ENCODE data around the gene IL23R.

Gene IL23R

GRCh38 chr1:67226688-67227087 lies 60.4 kb downstream of the IL23R start:
- Histone ChIP-seq H3K9ac (ENCODE audit: insufficient read length) (no peak overlapping the region), H3K27ac (no peak overlapping the region), H3K36me3 (ENCODE audit: insufficient read depth, low read length) (no peaks in the 10 kb centered on the region), H3K9me3 (ENCODE audit: low read depth, low read length) (no peaks in the 10 kb centered on the region), H3K4me3 (no peak overlapping the region)
- no peak for TF ChIP-seq FOXP2 (optimal IDR thresholded peaks at IDR 0.05; ENCODE audit: control extremely low read depth, extremely low read length, insufficient read depth)
- no peak for TF ChIP-seq POLR2AphosphoS5 (IDR thresholded peaks at IDR 0.05; ENCODE audit: borderline replicate concordance, low read depth, low read length)
- no peak for TF ChIP-seq EZH2 (IDR thresholded peaks at IDR 0.05)
- no peak for DNase-seq (ENCODE audit: low read depth, low spot score)

- no peak overlapping the region for H3K9ac ChIP-seq (ENCODE audit: insufficient read length)
- no peaks in the 10 kb centered on the region for H3K9me3 ChIP-seq (ENCODE audit: low read depth, low read length)
- H3K27ac ChIP-seq = no peak overlapping the region
- no peaks in the 10 kb centered on the region for H3K36me3 ChIP-seq (ENCODE audit: insufficient read depth, low read length)
- DNase-seq (ENCODE audit: low read depth, low spot score) = no peak
- no peak for TF ChIP-seq FOXP2 (optimal IDR thresholded peaks at IDR 0.05; ENCODE audit: control extremely low read depth, extremely low read length, insufficient read depth)
- TF ChIP-seq POLR2AphosphoS5 (IDR thresholded peaks at IDR 0.05; ENCODE audit: borderline replicate concordance, low read depth, low read length) = no peak
- no peak for TF ChIP-seq EZH2 (IDR thresholded peaks at IDR 0.05)
- no peak overlapping the region for H3K4me3 ChIP-seq
Observed at GRCh38 chr1:67227196-67227595, 60.9 kb downstream of the IL23R start.

DNA sequence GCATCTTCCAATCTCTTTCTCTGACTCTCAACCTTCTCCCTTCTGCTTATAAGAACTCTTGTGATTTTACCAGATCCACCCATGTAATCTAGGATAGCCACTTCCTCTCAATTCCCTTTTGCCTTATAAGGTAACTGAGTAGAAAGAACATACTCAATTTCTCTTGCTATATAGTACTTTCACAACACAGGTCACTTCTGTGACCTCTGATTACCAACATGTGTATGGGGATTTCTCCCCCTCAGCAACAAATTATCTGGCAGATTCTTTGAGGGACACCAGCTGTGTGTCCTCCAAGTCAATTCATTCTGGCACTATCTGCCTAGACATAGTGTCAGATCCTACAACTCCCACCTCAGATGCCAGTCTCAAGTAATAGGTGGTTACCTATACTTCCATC lies 62.5 kb downstream of the IL23R start:
- TF ChIP-seq POLR2AphosphoS5 (IDR thresholded peaks at IDR 0.05; ENCODE audit: borderline replicate concordance, low read depth, low read length) (no peak), EZH2 (IDR thresholded peaks at IDR 0.05) (no peak), FOXP2 (optimal IDR thresholded peaks at IDR 0.05; ENCODE audit: control extremely low read depth, extremely low read length, insufficient read depth) (no peak)
- no peak for DNase-seq (ENCODE audit: low read depth, low spot score)
- Histone ChIP-seq H3K4me3 (no peak overlapping the region), H3K27ac (no peak overlapping the region), H3K9me3 (ENCODE audit: low read depth, low read length) (no peaks in the 10 kb centered on the region), H3K9ac (ENCODE audit: insufficient read length) (no peak overlapping the region), H3K36me3 (ENCODE audit: insufficient read depth, low read length) (no peaks in the 10 kb centered on the region)

DNA sequence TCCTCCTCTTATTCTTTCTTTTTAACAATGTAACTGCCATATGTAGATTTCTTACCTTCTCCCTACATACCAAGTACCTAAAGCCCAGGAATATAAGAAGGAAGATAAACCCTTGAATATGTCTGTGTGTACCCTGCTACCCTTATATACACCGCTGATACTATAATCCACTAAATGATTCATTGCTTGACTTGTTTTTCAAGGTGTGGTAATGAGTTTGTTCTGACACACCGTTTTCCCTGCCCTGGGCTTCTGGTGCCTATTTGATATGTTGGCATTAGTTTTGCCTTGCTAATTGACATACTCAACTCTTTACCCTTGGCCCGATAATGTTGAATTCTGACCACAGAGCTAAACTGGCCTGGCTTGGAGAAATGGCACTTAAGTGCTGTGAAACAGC lies 64.3 kb downstream of the IL23R start:
- Histone ChIP-seq H3K36me3 (ENCODE audit: insufficient read depth, low read length) (no peaks in the 10 kb centered on the region), H3K9ac (ENCODE audit: insufficient read length) (no peak overlapping the region), H3K27ac (no peak overlapping the region), H3K4me3 (no peak overlapping the region), H3K9me3 (ENCODE audit: low read depth, low read length) (no peaks in the 10 kb centered on the region)
- TF ChIP-seq EZH2 (IDR thresholded peaks at IDR 0.05) (no peak), POLR2AphosphoS5 (IDR thresholded peaks at IDR 0.05; ENCODE audit: borderline replicate concordance, low read depth, low read length) (no peak), FOXP2 (optimal IDR thresholded peaks at IDR 0.05; ENCODE audit: control extremely low read depth, extremely low read length, insufficient read depth) (no peak)
- no peak for DNase-seq (ENCODE audit: low read depth, low spot score)

DNA sequence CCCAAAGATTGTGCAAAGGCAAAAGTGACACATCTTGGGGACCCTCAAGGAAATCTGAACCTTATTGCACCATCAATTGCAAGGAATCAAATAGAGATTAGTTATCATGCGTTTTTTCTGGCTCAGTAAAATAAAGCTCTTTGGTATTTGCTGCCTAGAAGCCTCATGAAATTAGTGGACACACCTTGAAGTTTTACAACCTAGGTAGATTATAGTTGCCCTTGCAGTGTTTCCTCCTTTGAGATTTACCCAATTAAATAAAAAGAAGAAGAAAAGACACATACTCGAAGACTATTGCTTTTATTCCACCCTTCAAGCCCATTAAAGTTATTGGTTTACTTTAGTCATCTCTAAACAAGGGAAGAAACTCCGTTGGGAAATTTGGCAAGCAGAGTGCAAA lies 70.0 kb downstream of the IL23R start:
- no peak overlapping the region for H3K9ac ChIP-seq (ENCODE audit: insufficient read length)
- TF ChIP-seq FOXP2 (optimal IDR thresholded peaks at IDR 0.05; ENCODE audit: control extremely low read depth, extremely low read length, insufficient read depth) (no peak), EZH2 (IDR thresholded peaks at IDR 0.05) (no peak), POLR2AphosphoS5 (IDR thresholded peaks at IDR 0.05; ENCODE audit: borderline replicate concordance, low read depth, low read length) (no peak)
- H3K9me3 ChIP-seq (ENCODE audit: low read depth, low read length) = no peaks in the 10 kb centered on the region
- H3K4me3 ChIP-seq = no peak overlapping the region
- no peaks in the 10 kb centered on the region for H3K36me3 ChIP-seq (ENCODE audit: insufficient read depth, low read length)
- no peak overlapping the region for H3K27ac ChIP-seq
- DNase-seq (ENCODE audit: low read depth, low spot score) = no peak

- Histone ChIP-seq H3K9me3 (ENCODE audit: low read depth, low read length) (no peaks in the 10 kb centered on the region), H3K36me3 (ENCODE audit: insufficient read depth, low read length) (no peaks in the 10 kb centered on the region), H3K27ac (no peak overlapping the region), H3K4me3 (no peak overlapping the region), H3K9ac (ENCODE audit: insufficient read length) (no peak overlapping the region)
- no peak for DNase-seq (ENCODE audit: low read depth, low spot score)
- TF ChIP-seq EZH2 (IDR thresholded peaks at IDR 0.05) (no peak), FOXP2 (optimal IDR thresholded peaks at IDR 0.05; ENCODE audit: control extremely low read depth, extremely low read length, insufficient read depth) (no peak), POLR2AphosphoS5 (IDR thresholded peaks at IDR 0.05; ENCODE audit: borderline replicate concordance, low read depth, low read length) (no peak)
Observed at GRCh38 chr1:67239738-67240137, 73.5 kb downstream of the IL23R start.

GRCh38 chr1:67241200-67241746 lies 75.0 kb downstream of the IL23R start:
- Histone ChIP-seq H3K36me3 (ENCODE audit: insufficient read depth, low read length) (no peaks in the 10 kb centered on the region), H3K9ac (ENCODE audit: insufficient read length) (no peak overlapping the region), H3K9me3 (ENCODE audit: low read depth, low read length) (no peaks in the 10 kb centered on the region), H3K27ac (no peak overlapping the region), H3K4me3 (no peak overlapping the region)
- DNase-seq (ENCODE audit: low read depth, low spot score) = no peak
- TF ChIP-seq FOXP2 (optimal IDR thresholded peaks at IDR 0.05; ENCODE audit: control extremely low read depth, extremely low read length, insufficient read depth) (no peak), POLR2AphosphoS5 (IDR thresholded peaks at IDR 0.05; ENCODE audit: borderline replicate concordance, low read depth, low read length) (no peak), EZH2 (IDR thresholded peaks at IDR 0.05) (no peak)

DNA sequence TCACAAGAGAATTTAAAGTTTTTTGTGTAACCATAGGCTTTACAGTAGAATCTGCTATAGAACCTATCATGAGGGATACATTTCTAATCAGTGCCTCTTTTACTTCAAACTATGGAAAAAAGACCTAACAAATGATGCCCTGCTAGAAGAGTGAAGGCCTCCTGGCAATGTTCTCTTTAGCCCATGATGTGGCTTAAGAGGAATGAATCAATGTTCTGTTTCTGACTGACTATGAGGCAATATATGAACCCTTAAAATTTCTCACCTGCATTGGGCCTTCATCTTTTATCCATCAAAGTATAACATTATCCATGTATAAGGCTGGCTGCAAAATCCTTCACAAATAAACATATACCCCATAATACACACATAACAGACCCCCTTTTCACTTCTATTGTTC lies 75.8 kb downstream of the IL23R start:
- DNase-seq (ENCODE audit: low read depth, low spot score) = no peak

More for the DNA sequence above, 75.8 kb downstream of the IL23R start:
- TF ChIP-seq FOXP2 (optimal IDR thresholded peaks at IDR 0.05; ENCODE audit: control extremely low read depth, extremely low read length, insufficient read depth) (no peak), POLR2AphosphoS5 (IDR thresholded peaks at IDR 0.05; ENCODE audit: borderline replicate concordance, low read depth, low read length) (no peak), EZH2 (IDR thresholded peaks at IDR 0.05) (no peak)
- Histone ChIP-seq H3K4me3 (no peak overlapping the region), H3K27ac (no peak overlapping the region), H3K36me3 (ENCODE audit: insufficient read depth, low read length) (no peaks in the 10 kb centered on the region), H3K9me3 (ENCODE audit: low read depth, low read length) (no peaks in the 10 kb centered on the region), H3K9ac (ENCODE audit: insufficient read length) (no peak overlapping the region)
